Limb (tissue), 2 donors: ENCODE measurements around the gene B3GAT1.

Experiments
- DNase-seq, 2 donors: peaks; one replicate each; pipeline ENCODE4 v3.0.0-alpha.2; 2016; ENCODE audit errors: extremely low spot score in 2 of 2

B3GAT1 gene

GRCh38 chr11:134441706-134442105 lies 29.7 kb upstream of the B3GAT1 start:
- no peak for DNase-seq

- DNase-seq: no peak
These were observed 29.2 kb upstream of the B3GAT1 start for GRCh38 chr11:134441281-134441680.

GRCh38 chr11:134440851-134441250 lies 28.8 kb upstream of the B3GAT1 start:
- no peak for DNase-seq

- DNase-seq: no peak
These were observed 26.8 kb upstream of the B3GAT1 start for GRCh38 chr11:134438542-134439537.

- DNase-seq: no peak
These were observed 25.8 kb upstream of the B3GAT1 start for GRCh38 chr11:134437821-134438220.

GRCh38 chr11:134436781-134437180 lies 24.7 kb upstream of the B3GAT1 start:
- no peak for DNase-seq

- DNase-seq: no peak
These were observed 21.8 kb upstream of the B3GAT1 start for GRCh38 chr11:134433806-134434205.

- DNase-seq: no peak
These were observed 21.2 kb upstream of the B3GAT1 start for GRCh38 chr11:134433251-134433650.

GRCh38 chr11:134432776-134433175 lies 20.7 kb upstream of the B3GAT1 start:
- DNase-seq: no peak

GRCh38 chr11:134429106-134429505 lies 17.1 kb upstream of the B3GAT1 start:
- peak in 1 of 2 donors; percentile 45 for DNase-seq

- no peak for DNase-seq
These were observed 13.9 kb upstream of the B3GAT1 start for GRCh38 chr11:134425816-134426536.

- no peak for DNase-seq
These were observed 13.4 kb upstream of the B3GAT1 start for GRCh38 chr11:134425413-134425812.

GRCh38 chr11:134423106-134423505 lies 11.1 kb upstream of the B3GAT1 start:
- DNase-seq: no peak

- DNase-seq: peak; percentile 56 to 80
These were observed 6.1 kb upstream of the B3GAT1 start for GRCh38 chr11:134417871-134418840.

- DNase-seq: no peak
These were observed 4.7 kb upstream of the B3GAT1 start for GRCh38 chr11:134416726-134417125.

GRCh38 chr11:134414766-134415765 lies 3.0 kb upstream of the B3GAT1 start:
- DNase-seq: peak in 1 of 2 donors; percentile 53

GRCh38 chr11:134413826-134414731 lies 2.0 kb upstream of the B3GAT1 start:
- DNase-seq: no peak

- DNase-seq: no peak
These were observed 1.2 kb upstream of the B3GAT1 start for GRCh38 chr11:134413043-134413825.
